Hepatocyte (in vitro differentiated cells): ENCODE measurements around the gene NOP53. TPM values are rescaled to one million over a fixed set of nuclear protein-coding genes. Genes with fewer than 3 reads are reported as not detected.
A peak's percentile ranks its signal among the peaks of the same experiment; 100 is the strongest.
"Not testable (repeated sequence)": the region's sequence is repeated elsewhere in the genome, so short reads cannot be mapped to it uniquely, and the experiment has no call there.

Source experiments
- DNase-seq: peaks from one replicate; pipeline ENCODE4 v3.0.0-alpha.2; 2016; ENCODE audit warnings: low spot score
- H2AFZ ChIP-seq: fragments of 200-600 bp; sonication (generic); 2 replicates; pipeline ENCODE4 v1.6.0; 2016; ENCODE audit warnings: antibody characterized with exemption, mild to moderate bottlenecking
- H3K27ac ChIP-seq: fragments of 200-600 bp; sonication (generic); 2 replicates; pipeline ENCODE4 v1.5.1; 2016; ENCODE audit warnings: mild to moderate bottlenecking
- H3K27me3 ChIP-seq: fragments of 200-600 bp; sonication (generic); 2 replicates; pipeline ENCODE4 v1.6.1; 2016
- H3K36me3 ChIP-seq: fragments of 200-600 bp; sonication (generic); replicated peaks from 2 replicates; pipeline ENCODE4 v1.5.1; 2016; ENCODE audit warnings: low read depth; ENCODE audit not compliant: insufficient read depth
- H3K4me1 ChIP-seq: fragments of 200-600 bp; sonication (generic); 2 replicates; pipeline ENCODE4 v1.5.1; 2016; ENCODE audit warnings: mild to moderate bottlenecking, moderate library complexity; ENCODE audit not compliant: insufficient read depth
- H3K4me2 ChIP-seq: fragments of 200-600 bp; sonication (generic); 2 replicates; pipeline ENCODE4 v1.6.0; 2016
- H3K4me3 ChIP-seq: fragments of 200-600 bp; sonication (generic); 2 replicates; pipeline ENCODE4 v1.5.1; 2016; ENCODE audit warnings: mild to moderate bottlenecking
- H3K79me2 ChIP-seq: fragments of 200-600 bp; sonication (generic); 2 replicates; pipeline ENCODE4 v1.6.0; 2017; ENCODE audit warnings: mild to moderate bottlenecking
- H3K9me2 ChIP-seq: fragments of 200-600 bp; sonication (generic); replicated peaks from 2 replicates; pipeline ENCODE4 v1.6.0; 2017; ENCODE audit warnings: mild to moderate bottlenecking; ENCODE audit not compliant: insufficient read depth
- H3K9me3 ChIP-seq: fragments of 200-600 bp; sonication (generic); 2 replicates; pipeline ENCODE4 v1.5.1; 2016; ENCODE audit warnings: low read depth, mild to moderate bottlenecking
- H4K20me1 ChIP-seq: fragments of 200-600 bp; sonication (generic); 2 replicates; pipeline ENCODE4 v1.6.0; 2016; ENCODE audit warnings: mild to moderate bottlenecking; ENCODE audit not compliant: insufficient read depth, poor library complexity, severe bottlenecking
- EZH2 ChIP-seq: fragments of 200-600 bp; sonication (generic); IDR thresholded peaks from 2 replicates; pipeline ENCODE4 v1.6.1; 2016; ENCODE audit warnings: antibody characterized with exemption, mild to moderate bottlenecking, borderline replicate concordance
- EZH2phosphoT487 ChIP-seq: fragments of 200-600 bp; sonication (generic); IDR thresholded peaks from one replicate; pipeline ENCODE4 v1.6.1; 2018; ENCODE audit warnings: antibody characterized with exemption, mild to moderate bottlenecking, low read depth, moderate library complexity; ENCODE audit not compliant: unreplicated experiment, severe bottlenecking
- WGBS: methylation state at CpG from one replicate; pipeline ENCODE4 v1.1.6; 2016; ENCODE audit warnings: low lambda C conversion rate; ENCODE audit errors: missing lambda C conversion rate; 5-methylcytosine and 5-hydroxymethylcytosine counted together
- polyA plus RNA-seq: library from polyadenylated mRNA; unstranded; fragments of >200 nt; fragmentation: Nextera tagmentation; extraction: Ambion mirVana; gene quantifications from 2 replicates; pipeline ENCODE4 v1.2.1, GENCODE V29; 2016
- total RNA-seq: library from RNA; depleted of rRNA; stranded (reverse); fragments of >200 nt; gene quantifications from 2 replicates; pipeline ENCODE4 v1.2.3, GENCODE V29; 2014
- TF ChIP-seq, protein P1 (sequence below): fragments of 200-600 bp; sonication (generic); IDR thresholded peaks from 2 replicates; pipeline ENCODE4 v1.5.1; 2016; ENCODE audit warnings: antibody characterized with exemption, mild to moderate bottlenecking; ENCODE audit not compliant: poor library complexity

The NOP53 gene
- total and polyA plus RNA-seq, 2 experiments from 2014 or later, result 93.3 to 96.7 TPM

DNA sequence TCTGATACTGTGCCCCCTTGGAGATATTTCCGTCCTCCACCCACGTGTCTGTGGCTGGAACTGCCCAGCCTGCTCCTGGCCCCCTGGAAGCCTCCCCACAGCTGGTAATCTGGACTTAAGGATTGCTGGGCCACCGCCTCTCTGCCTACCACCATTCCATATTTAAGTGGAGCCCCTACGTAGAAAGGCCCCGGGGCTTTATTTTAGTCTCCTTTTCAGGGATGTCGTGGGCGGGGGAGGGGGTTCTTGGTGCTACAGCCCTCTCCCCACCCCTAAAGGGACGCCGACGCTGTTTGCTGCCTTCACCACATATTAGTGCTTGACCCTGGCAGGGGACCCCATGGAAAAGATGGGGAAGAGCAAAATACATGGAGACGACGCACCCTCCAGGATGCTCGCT lies 2.7 kb upstream of the NOP53 start:
- H3K79me2 ChIP-seq, result peaks cover 19% of the 10 kb centered on the region
- no peaks in the 10 kb centered on the region for H3K36me3 ChIP-seq
- peak overlapping the region; percentile 98 for H3K27ac ChIP-seq
- 45% methylated on average over 13 of the region's 13 CpGs for WGBS
- no peaks in the 10 kb centered on the region for H3K9me2 ChIP-seq
- no peak for DNase-seq
- H3K9me3 ChIP-seq, result no peaks in the 10 kb centered on the region
- no peak overlapping the region for H3K4me3 ChIP-seq
- H2AFZ ChIP-seq, result peak overlapping the region; percentile 6
- H4K20me1 ChIP-seq, result no peaks in the 10 kb centered on the region
- H3K27me3 ChIP-seq, result no peaks in the 10 kb centered on the region
- peak overlapping the region; percentile 84 for H3K4me2 ChIP-seq
- TF ChIP-seq, protein P1, sequence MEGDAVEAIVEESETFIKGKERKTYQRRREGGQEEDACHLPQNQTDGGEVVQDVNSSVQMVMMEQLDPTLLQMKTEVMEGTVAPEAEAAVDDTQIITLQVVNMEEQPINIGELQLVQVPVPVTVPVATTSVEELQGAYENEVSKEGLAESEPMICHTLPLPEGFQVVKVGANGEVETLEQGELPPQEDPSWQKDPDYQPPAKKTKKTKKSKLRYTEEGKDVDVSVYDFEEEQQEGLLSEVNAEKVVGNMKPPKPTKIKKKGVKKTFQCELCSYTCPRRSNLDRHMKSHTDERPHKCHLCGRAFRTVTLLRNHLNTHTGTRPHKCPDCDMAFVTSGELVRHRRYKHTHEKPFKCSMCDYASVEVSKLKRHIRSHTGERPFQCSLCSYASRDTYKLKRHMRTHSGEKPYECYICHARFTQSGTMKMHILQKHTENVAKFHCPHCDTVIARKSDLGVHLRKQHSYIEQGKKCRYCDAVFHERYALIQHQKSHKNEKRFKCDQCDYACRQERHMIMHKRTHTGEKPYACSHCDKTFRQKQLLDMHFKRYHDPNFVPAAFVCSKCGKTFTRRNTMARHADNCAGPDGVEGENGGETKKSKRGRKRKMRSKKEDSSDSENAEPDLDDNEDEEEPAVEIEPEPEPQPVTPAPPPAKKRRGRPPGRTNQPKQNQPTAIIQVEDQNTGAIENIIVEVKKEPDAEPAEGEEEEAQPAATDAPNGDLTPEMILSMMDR, result no peak
- TF ChIP-seq EZH2 (no peak), EZH2phosphoT487 (no peak)
- peaks cover 20% of the 10 kb centered on the region for H3K4me1 ChIP-seq

DNA sequence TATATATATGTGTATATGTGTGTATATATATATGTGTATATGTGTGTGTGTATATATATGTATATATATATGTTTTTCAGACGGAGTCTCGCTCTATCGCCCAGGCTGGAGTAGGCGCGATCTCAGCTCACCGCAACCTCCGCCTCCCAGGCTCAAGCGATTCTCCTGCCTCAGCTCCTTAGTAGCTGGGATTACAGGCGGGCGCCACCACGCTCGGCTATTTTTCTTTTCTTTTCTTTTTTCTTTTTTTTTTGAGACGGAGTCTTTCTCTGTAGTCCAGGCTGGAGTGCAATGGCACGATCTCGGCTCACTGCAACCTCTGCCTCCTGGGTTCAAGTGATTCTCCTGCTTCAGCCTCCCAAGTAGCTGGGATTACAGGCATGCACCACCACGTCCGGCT lies 783 bp downstream of the NOP53 start:
- not testable (repeated sequence) for H3K36me3 ChIP-seq, H3K9me3 ChIP-seq, H2AFZ ChIP-seq, DNase-seq, H3K9me2 ChIP-seq, H3K27me3 ChIP-seq
- H3K4me1 ChIP-seq, result peaks cover 20% of the 10 kb centered on the region
- peaks cover 35% of the 10 kb centered on the region for H3K79me2 ChIP-seq
- WGBS, result 74% methylated on average over 16 of the region's 17 CpGs
- peak overlapping the region; percentile 14 for H3K27ac ChIP-seq
- peak overlapping the region; percentile 93 for H3K4me2 ChIP-seq
- H3K4me3 ChIP-seq, result peak overlapping the region; percentile 98
- peaks cover 13% of the 10 kb centered on the region for H4K20me1 ChIP-seq

DNA sequence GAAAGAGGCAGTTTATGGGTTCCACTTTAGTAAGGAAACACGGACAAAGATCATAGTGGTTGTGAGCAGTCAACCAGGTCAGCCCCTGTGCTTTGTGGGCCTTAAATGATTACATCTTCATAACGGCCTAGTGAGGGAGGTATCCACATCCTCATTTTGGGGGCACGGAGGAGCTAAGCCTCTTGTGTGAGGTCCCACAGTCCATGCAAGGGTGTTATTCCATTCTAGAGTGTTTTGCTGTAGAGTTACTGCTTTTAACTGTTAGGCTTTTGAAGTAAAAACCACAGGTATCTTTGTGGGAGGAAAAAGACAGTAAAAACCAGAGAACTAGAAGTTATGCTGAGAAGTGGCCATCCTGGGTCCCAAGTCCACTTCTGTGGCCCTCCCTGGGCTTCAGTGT lies 4.0 kb downstream of the NOP53 start:
- H3K36me3 ChIP-seq, result no peaks in the 10 kb centered on the region
- no peak for DNase-seq
- H3K4me2 ChIP-seq, result no peak overlapping the region
- H3K27ac ChIP-seq, result no peak overlapping the region
- peaks cover 35% of the 10 kb centered on the region for H3K79me2 ChIP-seq
- H3K4me3 ChIP-seq, result no peak overlapping the region
- no peak overlapping the region for H2AFZ ChIP-seq
- H3K9me2 ChIP-seq, result no peaks in the 10 kb centered on the region
- no peaks in the 10 kb centered on the region for H3K9me3 ChIP-seq
- H3K27me3 ChIP-seq, result no peaks in the 10 kb centered on the region
- H4K20me1 ChIP-seq, result peaks cover 13% of the 10 kb centered on the region
- 93% methylated on average over 3 of the region's 3 CpGs for WGBS
- TF ChIP-seq EZH2 (no peak), EZH2phosphoT487 (no peak)
- TF ChIP-seq, protein P1, result no peak
- H3K4me1 ChIP-seq, result peaks cover 10% of the 10 kb centered on the region

DNA sequence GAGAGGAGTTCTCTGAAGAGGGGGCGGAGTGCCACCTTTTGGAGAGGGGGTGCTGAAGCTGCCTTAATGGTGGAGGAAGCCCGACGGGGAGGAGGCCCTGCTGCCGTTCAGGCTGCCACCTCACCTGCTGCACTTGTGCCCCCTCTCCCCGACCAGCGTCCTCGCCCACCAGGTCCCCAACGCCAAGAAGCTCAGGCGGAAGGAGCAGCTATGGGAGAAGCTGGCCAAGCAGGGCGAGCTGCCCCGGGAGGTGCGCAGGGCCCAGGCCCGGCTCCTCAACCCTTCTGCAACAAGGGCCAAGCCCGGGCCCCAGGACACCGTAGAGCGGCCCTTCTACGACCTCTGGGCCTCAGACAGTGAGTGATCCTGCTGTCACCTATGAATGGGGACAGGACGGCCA lies 5.4 kb downstream of the NOP53 start:
- WGBS, result 96% methylated on average over 14 of the region's 18 CpGs
- peaks cover 13% of the 10 kb centered on the region for H4K20me1 ChIP-seq
- DNase-seq, result no peak

More for the DNA sequence above, 5.4 kb downstream of the NOP53 start:
- Histone ChIP-seq H3K4me1 (peaks cover 9% of the 10 kb centered on the region), H3K9me2 (no peaks in the 10 kb centered on the region), H3K27ac (no peak overlapping the region), H3K4me3 (no peak overlapping the region), H3K9me3 (no peaks in the 10 kb centered on the region), H3K4me2 (no peak overlapping the region), H3K79me2 (peaks cover 34% of the 10 kb centered on the region), H3K36me3 (no peaks in the 10 kb centered on the region), H3K27me3 (no peaks in the 10 kb centered on the region), H2AFZ (no peak overlapping the region)
- TF ChIP-seq, protein P1, result no peak
- TF ChIP-seq EZH2, result no peak
- no peak for TF ChIP-seq EZH2phosphoT487
